Measurements from ENCODE around the gene XRCC4.

- TF ChIP-seq RAD21 (IDR thresholded peaks at IDR 0.05): no peak
- no peak for TF ChIP-seq TAF1 (conservative IDR thresholded peaks at IDR 0.05)
Observed at GRCh38 chr5:83265318-83265717, 188.0 kb downstream of the XRCC4 start.
